H1 (cell line): ENCODE measurements around the gene CLPSL2. TPM values are rescaled to one million over a fixed set of nuclear protein-coding genes. Genes with fewer than 3 reads are reported as not detected.

Experiments used
- CTCF ChIA-PET: fragments of 300-600 bp; sonication (Branson Sonifier 250); formaldehyde crosslinking; loops from one replicate; lab custom pipeline; 2021; ENCODE audit not compliant: partially characterized antibody; lab: Charles Lee
- POLR2A ChIA-PET: fragments of 300-600 bp; sonication (Branson Sonifier 250); formaldehyde crosslinking; loops from one replicate; lab custom pipeline; 2021; ENCODE audit warnings: inconsistent platforms; ENCODE audit not compliant: partially characterized antibody; lab: Charles Lee
- DNase-seq, 2 experiments: peaks; one replicate each; pipeline versions ENCODE4 v3.0.0 to v3.0.0-alpha.2; 2010 to 2022; ENCODE audit warnings: low spot score in 2 of 2, low read depth in 1 of 2, mixed read lengths in 1 of 2
- FAIRE-seq: peaks from 2 replicates; lab custom pipeline; 2011; peaks lifted over from hg19 to GRCh38; lab: Jason Lieb, UNC
- H2AFZ ChIP-seq: 2 replicates; pipeline ENCODE4 v1.8.1; 2012; ENCODE audit warnings: low read length, inconsistent platforms
- H2AK5ac ChIP-seq: 2 replicates; pipeline ENCODE4 v1.6.1; 2013; ENCODE audit warnings: low read depth, low read length
- H2BK120ac ChIP-seq: replicated peaks from 2 replicates; pipeline ENCODE3; 2013; ENCODE audit warnings: low read depth, low read length, inconsistent platforms
- H2BK12ac ChIP-seq: 2 replicates; pipeline ENCODE4 v1.6.1; 2013; ENCODE audit warnings: low read depth, low read length
- H2BK15ac ChIP-seq: 2 replicates; pipeline ENCODE4 v1.6.1; 2013; ENCODE audit warnings: low read length
- H2BK20ac ChIP-seq: 2 replicates; pipeline ENCODE4 v1.6.1; 2013; ENCODE audit warnings: low read length
- H2BK5ac ChIP-seq: 2 replicates; pipeline ENCODE4 v1.6.1; 2013; ENCODE audit warnings: low read depth, low read length
- H3K14ac ChIP-seq: 2 replicates; pipeline ENCODE4 v1.6.1; 2013; ENCODE audit warnings: inconsistent platforms; ENCODE audit not compliant: insufficient read length
- H3K18ac ChIP-seq: 2 replicates; pipeline ENCODE4 v1.6.1; 2013; ENCODE audit warnings: low read length; ENCODE audit errors: extremely low read depth
- H3K23ac ChIP-seq: 2 replicates; pipeline ENCODE4 v1.6.1; 2013; ENCODE audit warnings: inconsistent platforms; ENCODE audit not compliant: insufficient read length
- H3K23me2 ChIP-seq: 2 replicates; pipeline ENCODE4 v1.6.1; 2013; ENCODE audit warnings: low read depth, low read length
- H3K27ac ChIP-seq: 2 replicates; pipeline ENCODE4 v1.6.1; 2011; ENCODE audit warnings: low read depth, low read length, inconsistent platforms
- H3K27me3 ChIP-seq, 4 experiments: replicated peaks in 1 of 4; 1 replicate in 1 of 4; 2 replicates in 3 of 4; pipeline versions ENCODE4 v1.6.1 to v1.8.1; 2011 to 2013; ENCODE audit warnings: low read length in 3 of 4, mild to moderate bottlenecking in 3 of 4, inconsistent platforms in 2 of 4, mixed read lengths in 2 of 4, moderate library complexity in 1 of 4; ENCODE audit not compliant: control insufficient read depth in 3 of 4, insufficient read depth in 3 of 4; ENCODE audit errors: extremely low read depth in 1 of 4
- H3K36me3 ChIP-seq, 4 experiments: 2 replicates each; pipeline versions ENCODE4 v1.6.1 to v1.8.1; 2011 to 2013; ENCODE audit warnings: mild to moderate bottlenecking in 4 of 4, low read length in 3 of 4, moderate library complexity in 2 of 4, control low read depth in 1 of 4, inconsistent platforms in 1 of 4; ENCODE audit not compliant: insufficient read depth in 4 of 4, control insufficient read depth in 2 of 4
- H3K4ac ChIP-seq: replicated peaks from 2 replicates; pipeline ENCODE3; 2013; ENCODE audit warnings: low read length, low read depth, mixed read lengths, inconsistent platforms; ENCODE audit not compliant: insufficient read length
- H3K4me1 ChIP-seq, 4 experiments: replicated peaks in 1 of 4; 1 replicate in 1 of 4; 2 replicates in 3 of 4; pipeline versions ENCODE4 v1.6.1 to v1.8.1; 2011 to 2013; ENCODE audit warnings: low read length in 3 of 4, inconsistent platforms in 2 of 4, mixed read lengths in 1 of 4; ENCODE audit not compliant: insufficient read depth in 4 of 4, control insufficient read depth in 3 of 4
- H3K4me2 ChIP-seq, 2 experiments: 2 replicates each; pipeline versions ENCODE4 v1.6.1 to v1.8.1; 2011 to 2013; ENCODE audit warnings: low read depth in 2 of 2, low read length in 2 of 2, control low read depth in 1 of 2, inconsistent platforms in 1 of 2, mild to moderate bottlenecking in 1 of 2; ENCODE audit not compliant: insufficient read depth in 1 of 2
- H3K4me3 ChIP-seq, 4 experiments: fragments of 200-600, 300-600 bp in 1 of 4; sonication (generic), shearing (Covaris generic), sonication (Bioruptor Twin) in 1 of 4; 2 replicates each; pipeline versions ENCODE4 v1.5.1 to v1.8.1; 2011 to 2016; ENCODE audit warnings: low read length in 4 of 4, low read depth in 3 of 4, control low read depth in 2 of 4, inconsistent platforms in 2 of 4, mild to moderate bottlenecking in 2 of 4, mixed read lengths in 1 of 4, moderate library complexity in 1 of 4; ENCODE audit not compliant: insufficient read depth in 2 of 4; ENCODE audit errors: extremely low read depth in 1 of 4
- H3K56ac ChIP-seq: replicated peaks from 2 replicates; pipeline ENCODE3; 2013; ENCODE audit warnings: low read depth, mild to moderate bottlenecking, mixed read lengths, low read length, inconsistent platforms; ENCODE audit not compliant: insufficient read length
- H3K79me1 ChIP-seq: 2 replicates; pipeline ENCODE4 v1.6.1; 2013; ENCODE audit warnings: low read depth, low read length, control low read depth
- H3K79me2 ChIP-seq, 2 experiments: 2 replicates each; pipeline versions ENCODE4 v1.6.1 to v1.8.1; 2012 to 2013; ENCODE audit warnings: low read length in 2 of 2, mild to moderate bottlenecking in 2 of 2, inconsistent platforms in 1 of 2; ENCODE audit not compliant: insufficient read depth in 2 of 2, control insufficient read depth in 1 of 2
- H3K9ac ChIP-seq, 4 experiments: replicated peaks in 1 of 4; 1 replicate in 1 of 4; 2 replicates in 3 of 4; pipeline versions ENCODE4 v1.6.1 to v1.8.1; 2011 to 2013; ENCODE audit warnings: low read depth in 3 of 4, low read length in 3 of 4, control low read depth in 2 of 4, mild to moderate bottlenecking in 2 of 4, moderate library complexity in 2 of 4, inconsistent platforms in 1 of 4; ENCODE audit errors: extremely low read depth in 1 of 4
- H3K9me3 ChIP-seq, 2 experiments: 2 replicates each; pipeline versions ENCODE4 v1.6.1 to v1.8.1; 2012 to 2013; ENCODE audit warnings: mild to moderate bottlenecking in 2 of 2, moderate library complexity in 2 of 2, control low read depth in 1 of 2, inconsistent platforms in 1 of 2, low read depth in 1 of 2, low read length in 1 of 2, mixed read lengths in 1 of 2; ENCODE audit not compliant: insufficient read depth in 2 of 2
- H4K20me1 ChIP-seq, 2 experiments: replicated peaks in 1 of 2; 2 replicates each; pipeline versions ENCODE3 to v1.8.1; 2011 to 2013; ENCODE audit warnings: inconsistent platforms in 2 of 2, low read length in 2 of 2, mild to moderate bottlenecking in 1 of 2; ENCODE audit not compliant: insufficient read depth in 2 of 2, control insufficient read depth in 1 of 2
- H4K5ac ChIP-seq: 2 replicates; pipeline ENCODE4 v1.6.1; 2013; ENCODE audit warnings: low read length, low read depth, mixed read lengths, inconsistent platforms; ENCODE audit not compliant: insufficient read length
- H4K8ac ChIP-seq: 2 replicates; pipeline ENCODE4 v1.8.0; 2013; ENCODE audit warnings: mild to moderate bottlenecking, moderate library complexity, low read length, inconsistent platforms; ENCODE audit not compliant: insufficient read depth; ENCODE audit errors: extremely low read depth
- H4K91ac ChIP-seq: replicated peaks from 2 replicates; pipeline ENCODE3; 2013; ENCODE audit warnings: low read length, mixed read lengths, inconsistent platforms; ENCODE audit not compliant: insufficient read length
- ATF2 ChIP-seq: IDR thresholded peaks from 2 replicates; pipeline ENCODE4 v1.6.1; 2012; ENCODE audit warnings: low read length, inconsistent platforms
- CBX5 ChIP-seq: fragments of 300-800, 300-1000 bp; sonication (generic); IDR thresholded peaks from 2 replicates; pipeline ENCODE4 v1.7.1; 2016; ENCODE audit warnings: antibody characterized with exemption, low read length, low read depth
- EGR1 ChIP-seq: IDR thresholded peaks from 2 replicates; pipeline ENCODE4 v1.6.1; 2011; ENCODE audit warnings: low read depth, low read length, borderline replicate concordance
- JUND ChIP-seq: IDR thresholded peaks from 2 replicates; pipeline ENCODE4 v1.6.1; 2011; ENCODE audit warnings: mild to moderate bottlenecking, improper control_type of control experiment, low read length
- KDM5A ChIP-seq: fragments of 200-600 bp; IDR thresholded peaks from 2 replicates; pipeline ENCODE4 v1.7.1; 2012; ENCODE audit warnings: mild to moderate bottlenecking, low read length, inconsistent platforms, mixed read lengths
- MAFK ChIP-seq: IDR thresholded peaks from 2 replicates; pipeline ENCODE4 v1.6.1; 2012; ENCODE audit warnings: low read depth, mild to moderate bottlenecking, improper control_type of control experiment, low read length
- MAX ChIP-seq: IDR thresholded peaks from 2 replicates; pipeline ENCODE4 v1.6.1; 2012; ENCODE audit warnings: inconsistent platforms
- NANOG ChIP-seq: IDR thresholded peaks from 2 replicates; pipeline ENCODE4 v1.6.1; 2011; ENCODE audit warnings: low read length, low read depth, mild to moderate bottlenecking, inconsistent platforms; ENCODE audit not compliant: insufficient read depth, poor library complexity, severe bottlenecking
- POLR2A ChIP-seq, 2 experiments: IDR thresholded peaks; 1 replicate in 1 of 2; 2 replicates in 1 of 2; pipeline ENCODE4 v1.6.1; 2011; ENCODE audit warnings: low read depth in 2 of 2, low read length in 2 of 2, mild to moderate bottlenecking in 2 of 2; ENCODE audit errors: control extremely low read depth in 1 of 2
- RAD21 ChIP-seq, 2 experiments: IDR thresholded peaks in 1 of 2; conservative IDR thresholded peaks in 1 of 2; 2 replicates each; pipeline ENCODE4 v1.6.1; 2011; ENCODE audit warnings: low read depth in 2 of 2, low read length in 2 of 2, improper control_type of control experiment in 1 of 2, inconsistent platforms in 1 of 2, mild to moderate bottlenecking in 1 of 2, moderate library complexity in 1 of 2
- TCF12 ChIP-seq: IDR thresholded peaks from 2 replicates; pipeline ENCODE4 v1.6.1; 2011; ENCODE audit warnings: low read depth, mild to moderate bottlenecking, low read length
- WGBS, 2 experiments: shearing (Covaris generic) in 1 of 2; methylation state at CpG; one replicate each; pipeline versions ENCODE4 v1.1.6 to v1.1.7; 2013 to 2015; ENCODE audit warnings: low lambda C conversion rate in 2 of 2, mixed read lengths in 2 of 2, inconsistent platforms in 1 of 2, low coverage in 1 of 2, missing lambda C conversion rate in 1 of 2; ENCODE audit not compliant: insufficient replicate concordance in 2 of 2, insufficient coverage in 1 of 2, insufficient read length in 1 of 2; ENCODE audit errors: extremely low coverage in 1 of 2, missing lambda C conversion rate in 1 of 2; 5-methylcytosine and 5-hydroxymethylcytosine counted together
- polyA plus RNA-seq, 7 experiments: library from polyadenylated mRNA; depleted of rRNA in 3 of 7; stranded (reverse) in 5 of 7; unstranded in 2 of 7; fragments of >200 nt in 5 of 7; fragments of 200-250 nt in 2 of 7; gene quantifications; 1 replicate in 5 of 7; 2 replicates in 1 of 7; 4 replicates in 1 of 7; pipeline versions ENCODE4 v1.2.1 to v1.2.3, GENCODE V29; 2011 to 2013; ENCODE audit warnings: missing spikeins in 2 of 7, mixed read lengths in 2 of 7
- total RNA-seq: library from RNA; stranded (reverse); fragmentation: NEBNext Ultra II Directional; extraction: Animal tissue kit (Norgen Biotek cat#: 25700); gene quantifications from 2 replicates; pipeline ENCODE4 v1.2.1, GENCODE V29; 2021

The CLPSL2 gene
- total and polyA plus RNA-seq, 2 of the 8 experiments (the other 6 are each of a cell fraction or from before 2014, with no cell fraction given): 1.4 to 3.4 TPM

DNA sequence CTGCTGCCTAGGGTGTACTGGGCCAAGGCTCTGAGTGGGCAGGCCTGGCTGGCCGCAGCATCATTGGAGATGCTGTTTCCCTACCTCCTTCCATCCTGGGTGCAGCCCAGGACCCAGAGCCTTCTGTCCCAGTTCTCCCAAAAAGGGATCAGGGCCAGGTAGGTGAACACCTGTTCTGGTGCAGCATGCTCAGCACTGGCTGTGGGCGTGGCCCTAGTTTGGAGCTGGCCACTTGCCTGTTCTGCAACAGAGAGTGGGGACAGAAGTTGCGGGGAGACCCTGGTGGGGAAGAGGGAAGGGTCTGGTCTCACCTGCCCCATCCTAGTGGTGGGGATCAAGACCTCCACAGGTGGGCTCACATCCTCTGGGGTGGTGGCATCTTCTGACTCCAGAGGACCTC lies 40.9 kb upstream of the CLPSL2 start:
- Histone ChIP-seq H2BK15ac (peak overlapping the region; percentile 84; the same call in 1 of the 2 replicates), H3K27me3 (no peaks in the 10 kb centered on the region), H4K5ac (no peak overlapping the region), H3K9me3 (no peaks in the 10 kb centered on the region), H3K36me3 (no peaks in the 10 kb centered on the region), H3K9ac (no peak overlapping the region), H4K8ac (no peak overlapping the region), H2BK12ac (0 out of 2 replicates have a peak overlapping the region, but pooled peaks have one; percentile 42), H2AFZ (no peak overlapping the region), H2BK20ac (peak overlapping the region; percentile 21; the same call in 1 of the 2 replicates), H3K27ac (no peak overlapping the region), H2AK5ac (peak overlapping the region; percentile 25; the same call in 1 of the 2 replicates), H3K4me3 (no peak overlapping the region), H3K4me1 (peaks cover 9 to 35% (median 23%) of the 10 kb centered on the region in 4 experiments), H4K20me1 (no peaks in the 10 kb centered on the region), H3K14ac (no peak overlapping the region), H3K79me2 (no peaks in the 10 kb centered on the region), H3K56ac (no peak overlapping the region), H2BK5ac (no peak overlapping the region), H3K23ac (no peak overlapping the region), H3K4ac (no peak overlapping the region), H4K91ac (peak overlapping the region; percentile 3), H3K4me2 (no peak overlapping the region), H3K23me2 (peaks cover 9% of the 10 kb centered on the region), H3K79me1 (no peaks in the 10 kb centered on the region), H3K18ac (no peak overlapping the region), H2BK120ac (no peak overlapping the region)
- ChIA-PET POLR2A (interaction anchor here (0.8 to 8.7 kb wide), 6 partner anchors 8 to 47 kb away, joined by 3 to 84 read pairs (median 4); partner anchors contain the start of gene FKBP5), CTCF (interaction anchor here (0.6 to 9.4 kb wide), 28 partner anchors 10 to 228 kb away, joined by 3 to 137 read pairs (median 10); no protein-coding TSS in a partner anchor)
- no peak for TF ChIP-seq JUND
- TF ChIP-seq CBX5: no peak
- TF ChIP-seq NANOG: no peak
- no peak for TF ChIP-seq MAX
- no peak for TF ChIP-seq RAD21 (IDR thresholded peaks at IDR 0.05 in 1 of 2, conservative IDR thresholded peaks at IDR 0.05 in 1 of 2; ENCODE audit: low read depth in 2 of 2, low read length in 2 of 2)
- no peak for TF ChIP-seq MAFK
- TF ChIP-seq TCF12: no peak
- TF ChIP-seq POLR2A (IDR thresholded peaks at IDR 0.05; ENCODE audit: control extremely low read depth in 1 of 2, low read depth in 2 of 2, low read length in 2 of 2): no peak
- TF ChIP-seq ATF2: no peak
- TF ChIP-seq KDM5A: no peak
- TF ChIP-seq EGR1: no peak
- 90% methylated on average over 3 of the region's 3 CpGs; no CpG with 5 or more reads in 1 of the 2 experiments for WGBS, 2 experiments
- FAIRE-seq (no peak), DNase-seq (no peak)
